HG03342 (cell line): ENCODE data around the gene ERLIN1.

ENCODE experiments used
- ATAC-seq: cut with Tn5 transposase; IDR thresholded peaks from one replicate; pipeline ENCODE4 v1.9.1; 2021; ENCODE audit warnings: mild to moderate bottlenecking, moderate library complexity; ENCODE audit not compliant: unreplicated experiment

Gene ERLIN1

DNA sequence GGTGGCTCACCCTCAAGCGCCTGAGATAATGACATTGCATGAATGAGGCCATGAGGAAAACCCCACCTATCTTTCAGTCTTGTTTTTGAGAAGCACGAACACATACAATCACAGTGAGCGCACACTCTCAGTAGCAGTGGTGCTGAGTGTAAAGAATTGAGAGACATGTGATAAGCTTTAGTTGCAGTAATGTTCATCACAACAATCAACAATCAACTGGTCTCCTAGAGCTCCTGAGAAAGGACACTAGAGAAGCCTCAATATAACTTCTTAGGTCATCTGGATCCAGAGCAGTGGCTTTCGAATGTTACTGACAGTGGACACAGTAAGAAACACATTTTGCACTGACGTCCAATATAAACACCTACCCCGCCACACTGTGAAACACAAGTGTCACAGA lies 12.8 kb downstream of the ERLIN1 start:
- no peak for ATAC-seq

DNA sequence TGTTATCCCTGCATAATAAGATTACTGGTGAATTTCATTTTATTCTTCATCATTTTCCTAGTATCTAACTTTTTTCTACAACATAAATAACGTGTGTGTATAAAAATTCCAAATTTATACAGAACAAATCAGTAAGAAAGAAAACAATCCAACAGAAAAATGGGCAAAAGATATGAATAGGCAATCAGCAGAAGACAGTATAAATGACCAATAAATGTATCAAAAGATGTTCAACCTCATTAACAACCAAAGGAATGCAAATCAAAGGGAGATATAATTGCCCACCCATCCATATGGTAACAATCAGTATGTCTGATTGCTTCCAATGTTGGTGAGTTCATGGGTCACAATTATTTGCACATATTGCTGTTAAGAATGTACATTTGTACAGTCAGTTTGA lies 13.5 kb downstream of the ERLIN1 start:
- ATAC-seq: no peak

DNA sequence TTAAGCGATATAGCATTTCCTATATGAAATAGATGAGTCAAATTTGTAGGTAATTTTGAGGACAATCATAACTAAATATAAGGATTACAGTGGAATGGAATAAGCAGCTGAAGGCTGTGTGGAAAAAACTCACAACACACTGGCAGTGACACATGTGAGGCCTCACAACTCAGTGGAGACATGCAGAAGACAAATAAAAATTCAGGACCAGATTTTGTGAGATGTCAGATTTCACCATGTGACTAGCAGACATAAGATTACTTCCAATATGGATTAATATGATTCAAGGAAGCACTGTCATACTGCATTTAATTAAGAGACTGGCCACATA lies 17.6 kb downstream of the ERLIN1 start:
- no peak for ATAC-seq

DNA sequence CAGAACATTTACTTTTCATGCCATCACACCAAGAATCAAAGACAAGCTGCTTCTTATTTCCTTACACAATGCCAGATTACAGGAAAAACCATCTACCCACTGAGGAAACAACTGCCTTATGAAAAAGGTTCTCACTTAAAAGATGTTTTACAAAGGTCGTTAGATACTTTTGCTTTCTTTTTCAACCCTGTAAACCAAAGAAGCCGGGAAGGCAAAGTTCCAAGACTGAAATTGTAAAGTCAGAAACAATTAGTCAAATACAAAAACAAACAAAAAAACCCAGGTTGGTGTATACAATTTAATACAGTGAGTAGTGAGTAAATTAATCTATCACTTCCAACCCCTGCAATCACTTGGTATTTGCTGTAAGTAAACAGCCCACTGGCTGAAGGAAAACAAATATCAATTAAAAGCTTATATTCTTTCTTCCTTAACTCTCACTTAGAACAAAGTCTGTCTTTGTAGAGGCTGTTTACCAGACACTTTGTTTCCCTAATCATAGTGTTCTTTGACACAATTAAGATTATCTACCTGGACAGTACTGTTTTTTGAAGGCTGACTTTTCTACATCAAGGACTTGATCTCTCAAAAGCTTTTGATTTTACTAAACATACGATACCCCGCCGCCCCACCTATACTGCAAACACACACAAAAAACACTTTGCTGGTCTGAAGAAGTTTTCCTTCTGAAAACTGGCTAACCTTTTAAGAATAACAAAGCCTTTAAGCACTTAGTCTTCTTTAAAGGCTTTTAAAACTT lies 18.1 kb downstream of the ERLIN1 start:
- ATAC-seq: no peak

DNA sequence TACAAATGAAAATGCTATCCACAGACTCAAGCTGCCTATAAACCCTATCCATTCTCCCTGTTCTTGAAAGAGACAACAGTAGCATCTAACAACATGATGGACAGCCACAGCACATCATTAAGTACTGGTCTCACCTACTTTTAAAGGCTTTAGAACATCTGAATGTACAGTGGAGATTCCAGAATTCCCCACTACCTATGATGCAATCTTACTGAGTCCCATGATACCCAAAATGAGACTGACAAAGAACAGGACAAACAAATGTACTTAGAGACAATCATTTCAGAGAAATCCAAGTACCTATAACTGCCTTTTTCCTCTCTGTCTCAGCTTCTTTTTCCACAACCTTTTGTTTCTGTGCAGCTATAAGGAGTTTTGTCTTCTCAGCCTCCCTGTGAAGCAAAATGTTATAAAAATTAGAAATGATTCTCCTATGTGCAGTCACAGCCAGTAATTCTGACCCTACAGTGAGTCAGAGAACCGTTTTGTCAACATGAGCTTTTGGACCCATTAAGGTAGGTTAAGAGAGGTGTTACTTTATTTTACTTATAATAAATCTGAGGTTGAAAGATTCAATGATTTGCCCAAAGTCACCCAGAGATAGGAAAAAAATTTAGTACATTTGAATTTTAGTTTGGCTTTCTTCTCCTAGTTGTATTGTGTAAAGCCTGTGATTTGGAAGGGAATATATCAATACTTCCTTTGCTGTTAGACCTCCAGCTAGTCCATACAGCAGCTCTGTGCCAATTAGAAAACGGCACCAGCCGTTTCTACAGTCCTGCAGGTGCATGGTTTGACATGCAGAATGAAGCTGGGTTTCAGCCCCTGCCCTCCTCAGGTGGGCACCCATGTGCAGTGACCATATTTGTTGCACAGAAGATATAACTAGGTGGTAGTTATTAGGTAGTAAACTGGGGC lies 21.9 kb downstream of the ERLIN1 start:
- ATAC-seq: no peak

DNA sequence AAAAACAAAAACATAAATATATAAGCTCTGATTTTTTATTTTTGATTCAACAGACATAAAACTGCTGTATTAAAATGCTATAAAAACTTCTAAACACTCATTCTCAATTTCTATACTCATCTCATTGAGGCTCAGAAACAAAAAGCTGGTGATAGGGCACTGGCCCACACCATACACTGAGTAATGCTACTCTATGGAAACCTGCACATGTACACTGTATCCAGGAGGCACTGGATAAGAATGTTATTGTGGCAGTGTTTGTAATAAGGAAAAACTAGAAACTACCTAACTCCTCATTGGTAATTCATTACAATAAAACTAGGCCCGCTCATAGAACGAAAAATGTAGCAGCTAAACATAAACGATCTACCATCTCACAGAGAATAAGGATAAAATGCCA lies 23.1 kb downstream of the ERLIN1 start:
- no peak for ATAC-seq

DNA sequence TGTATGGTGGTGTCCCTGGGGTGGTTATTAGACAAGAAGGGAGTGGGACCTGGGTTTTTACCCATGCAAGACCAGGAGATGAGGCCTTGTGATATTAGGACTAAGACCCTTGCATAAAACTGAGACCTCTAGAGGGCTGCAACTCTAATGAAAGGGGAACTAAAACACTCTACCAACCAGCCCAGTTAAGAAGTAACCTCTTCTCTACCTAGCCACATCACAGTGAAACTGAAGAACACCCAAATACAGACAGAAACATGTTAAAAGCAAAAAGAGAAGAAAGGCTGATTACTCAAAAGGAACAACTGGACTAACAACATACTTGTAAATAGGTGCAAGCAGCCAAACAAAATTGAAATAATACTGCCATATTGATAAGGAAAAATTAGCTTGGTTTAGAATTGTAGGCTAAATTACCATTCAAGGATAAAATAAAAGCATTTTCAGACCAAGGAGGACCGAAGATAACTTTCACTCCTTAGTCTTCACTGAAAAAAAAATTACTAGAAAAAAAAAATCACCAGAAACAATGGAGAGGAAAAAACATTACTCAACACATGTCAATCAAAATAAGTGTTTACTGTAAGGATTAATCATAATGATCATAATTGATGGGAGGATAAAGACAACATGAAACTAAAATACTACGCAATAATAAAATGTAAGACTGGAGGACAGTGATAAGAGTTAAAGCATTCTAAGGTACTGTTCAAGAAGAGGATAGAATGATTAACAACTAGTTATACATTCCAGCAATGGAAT lies 27.6 kb downstream of the ERLIN1 start:
- ATAC-seq: peak; percentile 90

DNA sequence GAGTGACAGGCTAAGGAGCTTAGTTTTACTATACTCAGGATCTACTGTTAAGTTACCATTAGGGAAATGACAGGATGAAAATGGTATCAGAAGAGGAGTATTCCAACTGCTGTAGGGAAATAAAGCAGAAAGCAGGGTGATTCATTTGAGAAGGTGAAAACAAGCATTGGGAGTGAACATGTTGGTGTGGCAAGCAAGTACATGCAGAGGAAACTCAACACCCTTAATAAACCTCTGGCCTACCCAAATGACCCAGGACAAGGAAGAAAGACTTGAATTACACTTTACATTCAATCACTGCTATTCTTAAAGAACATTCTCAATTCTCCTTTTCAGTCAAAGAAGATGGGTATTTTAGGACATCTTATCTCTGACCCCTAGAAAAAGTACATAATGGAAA lies 28.7 kb downstream of the ERLIN1 start:
- ATAC-seq: no peak

DNA sequence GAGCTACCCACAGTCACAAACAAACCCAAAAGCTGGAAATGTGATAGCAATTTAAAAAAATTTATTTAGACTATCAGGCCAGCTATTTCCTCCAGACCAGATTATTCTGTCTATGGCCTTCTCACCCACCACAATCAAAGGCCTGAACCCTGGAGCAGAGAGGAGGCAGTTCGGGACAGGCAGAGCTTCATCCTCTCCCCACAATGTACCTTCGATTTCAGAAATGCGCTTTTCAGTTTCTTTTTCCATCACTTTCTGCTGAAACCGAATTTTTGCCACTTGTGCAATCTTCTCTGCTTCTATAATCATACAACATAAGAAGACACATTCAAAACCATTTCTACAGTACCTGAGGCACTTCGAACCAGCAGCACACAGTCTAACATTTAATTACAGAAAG lies 29.9 kb downstream of the ERLIN1 start:
- ATAC-seq: no peak

DNA sequence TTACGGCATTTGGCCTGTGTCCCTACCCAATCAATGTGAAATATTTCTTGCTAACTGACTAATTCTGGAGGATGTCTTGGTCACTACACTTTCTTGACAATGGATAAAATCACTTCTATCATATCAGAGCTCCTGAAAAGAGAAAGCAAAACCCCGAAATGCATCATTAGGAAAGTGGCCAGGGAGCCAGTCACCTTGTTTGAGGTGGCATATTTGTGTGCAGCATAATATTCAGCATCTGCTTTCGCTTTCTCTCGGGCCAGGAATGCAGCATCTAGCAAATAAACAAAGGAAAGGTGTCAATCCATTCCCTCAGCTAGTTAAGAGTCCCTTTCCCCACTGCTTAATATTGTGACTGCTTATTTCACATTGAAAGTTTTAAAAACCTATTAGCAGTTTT lies 31.2 kb downstream of the ERLIN1 start:
- no peak for ATAC-seq

DNA sequence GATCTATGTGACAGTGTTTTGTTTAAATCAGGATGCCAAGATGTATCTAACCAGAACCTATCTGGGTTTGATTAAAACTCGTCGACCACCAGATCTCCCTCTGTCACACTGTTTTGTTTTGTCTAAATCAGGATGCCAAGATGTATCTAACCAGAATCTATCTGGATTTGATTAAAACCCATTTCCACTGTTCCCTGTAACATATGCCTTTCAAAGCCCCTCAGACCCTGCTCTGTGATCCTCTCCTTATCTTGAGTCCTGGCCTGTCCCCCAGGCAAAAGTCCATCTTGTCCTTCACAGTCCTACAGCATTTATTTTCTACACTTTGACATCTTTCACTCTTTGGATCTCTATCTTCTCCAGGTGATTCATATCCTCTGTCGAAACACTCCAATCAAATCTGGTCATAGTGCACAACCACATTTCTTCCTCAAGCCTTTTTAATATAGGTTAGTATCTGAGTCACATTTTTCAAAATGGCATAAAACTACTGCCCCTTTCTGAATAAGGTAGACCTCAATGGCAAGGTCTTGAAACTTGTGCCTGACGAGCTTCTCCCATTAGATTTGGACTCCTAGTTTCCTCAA lies 32.5 kb downstream of the ERLIN1 start:
- no peak for ATAC-seq

DNA sequence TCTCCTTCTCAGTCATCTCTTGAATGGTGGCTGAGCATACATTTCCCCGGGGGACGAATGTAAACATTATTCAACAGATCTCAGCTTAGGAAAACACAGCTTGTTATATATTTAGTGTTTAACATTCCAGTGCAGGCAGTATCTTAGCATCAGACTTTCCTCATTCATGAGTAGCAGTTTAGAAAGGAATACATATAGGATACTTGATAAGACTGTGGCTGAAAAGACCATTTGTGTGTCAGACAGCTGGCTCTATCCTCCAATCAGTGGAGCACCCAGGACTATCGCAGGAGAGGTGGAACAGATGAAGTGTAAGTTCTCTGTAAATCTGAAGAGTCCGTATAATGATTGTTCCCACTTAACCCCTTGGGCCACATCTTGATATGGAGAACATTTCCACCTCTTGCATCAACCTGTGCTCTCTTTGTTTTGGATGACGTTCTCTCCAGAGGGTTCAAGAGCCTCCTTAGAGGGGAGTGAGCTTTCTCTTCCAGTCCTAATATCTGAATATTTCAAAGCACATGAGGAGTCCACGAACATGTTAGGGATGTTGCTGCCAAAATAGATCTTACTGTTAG lies 34.0 kb downstream of the ERLIN1 start:
- no peak for ATAC-seq

DNA sequence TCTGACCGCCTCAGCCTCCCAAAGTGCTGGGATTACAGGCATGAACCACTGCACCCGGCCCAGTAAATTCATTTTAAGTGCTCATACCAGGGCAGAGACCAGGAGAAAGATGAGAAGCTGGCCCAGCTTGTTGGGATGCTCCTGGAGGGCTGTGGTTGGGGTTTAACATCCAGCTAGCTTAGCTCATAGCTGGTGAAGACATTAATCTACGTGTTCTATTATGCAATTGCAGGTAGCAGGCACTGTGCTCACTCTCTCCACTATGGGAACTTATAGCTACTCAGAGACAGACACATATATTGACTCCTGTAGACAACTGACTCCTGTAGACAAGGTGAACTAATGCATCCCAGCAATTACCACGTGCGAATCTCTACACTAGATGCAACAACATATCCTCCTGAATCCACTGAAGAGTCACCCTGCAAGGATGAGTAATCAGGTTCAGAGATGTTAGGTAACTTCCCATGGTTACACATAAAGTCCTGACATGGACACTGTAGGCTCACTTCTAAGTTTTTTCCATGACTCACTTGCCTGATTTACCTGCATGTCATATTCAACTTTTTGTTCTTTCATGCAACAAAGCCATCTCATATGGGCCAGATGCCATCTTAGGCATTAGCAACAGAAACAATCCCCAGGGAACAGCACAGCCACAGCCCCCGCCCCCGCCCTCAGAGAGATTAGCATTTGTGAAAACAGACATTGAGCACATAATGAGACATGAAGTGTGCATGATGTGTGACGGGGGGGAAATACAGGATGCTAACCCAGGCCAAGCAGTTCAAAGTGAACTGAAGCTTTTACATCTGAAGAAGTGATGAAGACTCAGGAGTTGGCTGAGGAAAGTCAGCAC lies 37.2 kb downstream of the ERLIN1 start:
- peak; percentile 68 for ATAC-seq

DNA sequence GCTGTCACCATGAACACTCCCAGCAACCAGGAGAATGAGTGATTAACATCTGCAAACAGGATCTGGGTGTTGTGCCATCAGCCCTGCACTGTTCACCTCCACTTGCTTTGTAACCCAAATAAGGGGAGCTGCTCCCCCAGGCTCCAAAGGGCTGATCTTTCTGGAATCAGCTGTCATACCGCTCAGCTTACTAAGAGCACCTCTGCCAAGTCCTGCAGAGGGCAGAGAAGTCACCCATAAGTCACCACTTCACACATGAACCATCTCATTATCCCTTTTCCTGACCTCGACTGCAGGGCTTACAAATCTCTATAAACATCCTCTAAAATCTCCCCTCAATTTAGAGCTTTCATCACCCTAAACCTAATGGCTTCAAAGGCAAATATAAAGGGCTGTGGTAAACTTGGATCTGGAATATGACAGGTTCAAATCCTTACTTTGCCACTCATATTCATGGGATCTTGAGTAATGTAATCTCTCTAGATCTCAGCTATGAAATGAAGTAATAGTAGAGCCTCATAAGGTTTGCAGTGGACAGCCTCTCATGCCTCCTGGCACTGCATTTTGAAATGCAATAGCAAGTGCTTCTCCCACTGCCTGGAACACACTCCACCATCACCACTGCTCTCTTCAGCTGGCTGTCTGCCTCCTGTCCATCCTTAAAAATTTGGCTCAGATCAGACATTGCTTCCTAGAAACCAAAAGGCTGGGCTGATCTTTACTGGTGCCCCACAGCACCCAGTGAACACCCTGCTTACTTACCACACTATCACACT lies 38.8 kb downstream of the ERLIN1 start:
- no peak for ATAC-seq

DNA sequence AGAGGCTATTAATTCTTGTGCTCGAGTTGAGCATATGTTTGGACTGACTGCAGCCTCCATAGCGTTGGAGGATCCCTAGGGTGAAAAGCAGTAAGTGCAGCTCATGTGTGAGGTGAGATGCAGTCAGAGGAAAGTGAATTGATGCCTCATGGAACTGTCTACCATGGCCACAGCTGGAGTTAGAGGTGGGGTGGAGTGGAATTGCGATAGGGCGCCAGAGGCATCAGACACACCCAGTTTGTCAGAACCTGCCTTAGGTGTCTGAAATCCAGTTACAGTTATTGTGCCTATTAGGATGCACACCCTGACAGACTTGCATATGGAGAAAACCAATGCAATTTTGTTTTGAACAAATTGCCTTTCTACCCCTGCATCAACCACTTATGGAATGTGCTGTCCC lies 39.4 kb downstream of the ERLIN1 start:
- no peak for ATAC-seq

DNA sequence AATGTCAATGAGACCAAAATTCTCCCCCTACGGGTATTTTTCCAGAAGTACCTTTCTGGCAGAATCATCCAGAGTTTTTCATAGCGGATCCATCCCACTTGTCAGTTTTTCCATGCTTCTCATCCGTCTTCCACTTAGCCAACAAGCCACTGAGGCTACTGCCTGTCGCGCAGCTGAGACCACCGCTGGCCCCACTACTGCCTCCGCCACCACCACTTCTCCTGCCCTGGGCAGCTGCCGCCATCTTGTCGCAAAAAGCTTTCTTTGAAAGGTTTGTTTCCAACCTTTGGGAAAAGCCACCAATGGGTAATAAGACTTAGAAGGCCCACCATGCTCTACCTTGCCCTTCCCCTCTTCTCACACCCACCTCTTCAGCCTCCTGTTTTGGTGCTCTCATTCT lies 42.1 kb downstream of the ERLIN1 start:
- no peak for ATAC-seq

DNA sequence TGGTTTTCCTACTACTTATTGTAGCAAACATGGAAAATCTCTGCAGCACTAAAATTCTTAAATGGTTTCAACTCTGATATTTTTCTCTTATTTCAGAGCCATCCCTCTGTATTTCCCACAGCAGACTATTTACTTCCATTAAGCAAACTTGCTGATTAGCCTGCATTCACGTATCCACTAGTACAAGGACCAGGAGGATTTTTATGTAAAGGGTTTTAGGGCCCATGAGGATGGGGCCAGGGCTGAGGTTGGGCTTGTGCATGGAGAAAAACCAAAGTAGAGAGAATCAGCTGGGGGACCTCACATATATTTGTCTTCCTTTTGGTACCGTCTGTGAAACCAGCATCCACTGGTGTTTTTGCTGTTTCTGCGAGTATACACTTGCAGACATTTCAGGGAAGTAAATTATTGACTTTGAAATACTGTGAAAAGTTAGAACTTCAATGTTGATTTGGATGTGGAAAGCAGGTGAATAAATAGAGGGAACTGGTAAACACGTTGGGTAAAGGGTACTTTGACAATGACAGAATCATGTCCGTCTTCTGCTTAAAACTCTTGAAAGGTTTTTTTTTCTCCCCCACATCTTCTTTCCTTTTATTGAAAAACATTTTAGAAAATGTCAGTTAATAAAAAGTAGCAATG lies 44.3 kb downstream of the ERLIN1 start:
- no peak for ATAC-seq

DNA sequence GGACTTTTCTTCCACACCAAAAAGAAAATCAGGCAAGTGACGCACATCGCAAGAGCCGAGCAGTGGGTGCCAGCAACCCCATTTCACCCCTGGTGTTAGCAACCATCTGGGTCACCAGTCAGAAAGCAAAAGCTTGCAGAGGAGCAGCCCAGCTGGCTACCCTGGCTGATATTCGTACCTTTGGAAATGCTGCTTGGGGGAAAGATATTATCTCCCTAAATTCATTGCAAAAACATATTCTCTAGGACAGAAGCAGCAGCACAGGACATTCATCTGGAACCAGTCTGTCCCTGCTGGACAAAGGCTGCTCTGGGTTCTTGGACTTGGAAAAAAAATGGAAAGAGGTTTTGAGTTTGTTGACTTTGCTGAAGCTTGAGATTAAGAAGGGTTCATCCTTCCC lies 45.8 kb downstream of the ERLIN1 start:
- no peak for ATAC-seq
